ENCODE data around the gene GRIK4.
A peak's percentile ranks its signal among the peaks of the same experiment; 100 is the strongest.

The GRIK4 gene

DNA sequence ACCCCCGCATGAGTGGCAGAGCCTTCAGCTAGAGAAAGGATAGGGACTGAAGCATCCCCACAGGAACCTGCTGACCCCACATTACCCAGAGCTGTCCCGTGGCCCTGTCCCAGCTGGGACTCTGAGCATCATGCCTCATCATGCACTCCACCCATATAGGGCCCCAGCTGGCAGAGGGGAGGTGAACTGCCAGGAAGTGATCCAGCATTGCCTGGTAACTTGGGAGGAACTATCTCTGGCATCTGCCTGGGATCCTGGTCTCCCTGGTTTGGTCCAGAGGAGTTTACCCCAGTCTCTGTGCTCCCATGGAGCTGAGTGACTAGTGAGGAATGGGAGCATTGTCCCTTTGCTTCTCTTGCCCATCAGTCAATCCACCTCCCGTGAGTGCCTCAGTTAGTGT is 228.8 kb downstream of the GRIK4 start:
- TF ChIP-seq, protein P1, sequence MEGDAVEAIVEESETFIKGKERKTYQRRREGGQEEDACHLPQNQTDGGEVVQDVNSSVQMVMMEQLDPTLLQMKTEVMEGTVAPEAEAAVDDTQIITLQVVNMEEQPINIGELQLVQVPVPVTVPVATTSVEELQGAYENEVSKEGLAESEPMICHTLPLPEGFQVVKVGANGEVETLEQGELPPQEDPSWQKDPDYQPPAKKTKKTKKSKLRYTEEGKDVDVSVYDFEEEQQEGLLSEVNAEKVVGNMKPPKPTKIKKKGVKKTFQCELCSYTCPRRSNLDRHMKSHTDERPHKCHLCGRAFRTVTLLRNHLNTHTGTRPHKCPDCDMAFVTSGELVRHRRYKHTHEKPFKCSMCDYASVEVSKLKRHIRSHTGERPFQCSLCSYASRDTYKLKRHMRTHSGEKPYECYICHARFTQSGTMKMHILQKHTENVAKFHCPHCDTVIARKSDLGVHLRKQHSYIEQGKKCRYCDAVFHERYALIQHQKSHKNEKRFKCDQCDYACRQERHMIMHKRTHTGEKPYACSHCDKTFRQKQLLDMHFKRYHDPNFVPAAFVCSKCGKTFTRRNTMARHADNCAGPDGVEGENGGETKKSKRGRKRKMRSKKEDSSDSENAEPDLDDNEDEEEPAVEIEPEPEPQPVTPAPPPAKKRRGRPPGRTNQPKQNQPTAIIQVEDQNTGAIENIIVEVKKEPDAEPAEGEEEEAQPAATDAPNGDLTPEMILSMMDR (IDR thresholded peaks at IDR 0.05; ENCODE audit: insufficient read depth, low read length) = no peak
- TF ChIP-seq REST (IDR thresholded peaks at IDR 0.05; ENCODE audit: insufficient replicate concordance, low read depth) = no peak
- TF ChIP-seq SPI1 (IDR thresholded peaks at IDR 0.05; ENCODE audit: borderline replicate concordance, low read depth) = no peak
- TF ChIP-seq POLR2AphosphoS5 (IDR thresholded peaks at IDR 0.05; ENCODE audit: low read depth) = no peak
- TF ChIP-seq GABPA (IDR thresholded peaks at IDR 0.05; ENCODE audit: low read depth) = no peak
- no peaks in the 10 kb centered on the region for H3K27me3 ChIP-seq (ENCODE audit: insufficient read depth, poor library complexity, severe bottlenecking)
- DNase-seq (ENCODE audit: low read depth in 1 of 2, low spot score in 1 of 2) = no peak

DNA sequence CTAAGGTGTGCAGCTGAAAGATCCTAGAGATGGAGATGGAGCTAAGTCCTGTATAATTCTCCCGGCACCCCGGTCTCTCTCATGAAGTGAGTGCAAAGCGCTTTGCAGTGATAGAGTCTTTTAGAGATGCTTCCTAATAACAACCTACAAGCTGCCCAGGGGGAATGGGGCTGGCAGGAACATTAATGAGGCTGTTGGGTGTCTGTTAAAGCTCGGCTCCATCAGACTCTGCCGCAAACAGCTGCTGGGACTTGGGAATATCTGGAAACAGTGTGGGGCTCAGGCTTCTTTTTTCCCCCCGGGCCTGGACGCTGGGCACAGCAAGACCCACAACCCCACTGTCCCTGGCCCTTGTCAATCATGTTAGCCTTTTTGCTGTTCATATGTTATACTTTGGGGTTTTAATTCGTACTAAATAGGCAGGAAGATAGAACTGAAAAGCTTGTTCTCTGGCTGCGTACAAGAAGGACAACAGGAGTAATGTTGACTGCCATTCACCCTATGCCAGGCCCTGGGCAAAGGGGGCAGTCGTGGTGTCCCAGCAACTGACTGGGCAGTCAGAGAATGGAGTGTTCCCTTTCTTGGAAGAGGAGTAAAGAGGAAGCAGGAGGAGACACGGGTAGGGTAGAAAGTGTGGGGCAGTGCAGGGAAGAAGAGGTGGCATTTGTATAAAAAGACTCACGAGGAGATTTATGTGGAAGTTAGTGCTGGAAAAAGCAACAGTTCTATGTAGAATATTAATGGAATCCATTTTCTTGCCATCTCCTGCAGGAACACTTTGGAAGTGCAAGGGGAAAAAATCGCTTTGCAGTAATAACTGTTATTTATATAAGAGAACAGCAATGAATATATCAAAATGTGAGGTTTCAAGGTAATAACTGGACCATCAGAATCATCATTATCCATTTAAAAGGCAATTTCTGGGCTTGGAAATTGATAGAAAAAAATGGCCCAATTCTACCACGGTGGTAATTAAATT is 232.8 kb downstream of the GRIK4 start:
- TF ChIP-seq POLR2AphosphoS5 (IDR thresholded peaks at IDR 0.05; ENCODE audit: low read depth) (no peak), REST (IDR thresholded peaks at IDR 0.05; ENCODE audit: insufficient replicate concordance, low read depth) (no peak)
- DNase-seq (ENCODE audit: low read depth in 1 of 2, low spot score in 1 of 2) = no peak
- H3K27ac ChIP-seq (replicated peaks) = no peak overlapping the region
- H3K4me3 ChIP-seq (replicated peaks; ENCODE audit: insufficient read depth, low read length) = no peak overlapping the region
- no peaks in the 10 kb centered on the region for H3K27me3 ChIP-seq (ENCODE audit: insufficient read depth, poor library complexity, severe bottlenecking)

More for the DNA sequence above, 228.8 kb downstream of the GRIK4 start:
- H3K4me3 ChIP-seq (replicated peaks; ENCODE audit: insufficient read depth, low read length) = no peak overlapping the region
- H3K27ac ChIP-seq (replicated peaks) = no peak overlapping the region

- DNase-seq (ENCODE audit: low read depth in 1 of 2, low spot score in 1 of 2) = no peak
- no peak overlapping the region for H3K4me3 ChIP-seq (replicated peaks; ENCODE audit: insufficient read depth, low read length)
- no peak overlapping the region for H3K27ac ChIP-seq (replicated peaks)
- H3K27me3 ChIP-seq (ENCODE audit: insufficient read depth, poor library complexity, severe bottlenecking) = no peaks in the 10 kb centered on the region
- peak; percentile 69 for TF ChIP-seq REST (IDR thresholded peaks at IDR 0.05; ENCODE audit: insufficient replicate concordance, low read depth)
- TF ChIP-seq, protein P1 (IDR thresholded peaks at IDR 0.05; ENCODE audit: insufficient read depth, low read length) = no peak
Observed at GRCh38 chr11:120746376-120746775, 234.8 kb downstream of the GRIK4 start.
